Activated naive CD4-positive, alpha-beta T cell treated with anti-CD3 and anti-CD28 coated beads for 36 hours (primary cell): ENCODE results near the gene ANKEF1. TPM values are rescaled to one million over a fixed set of nuclear protein-coding genes. Genes with fewer than 3 reads are reported as not detected.

Experiments
- CTCF ChIA-PET: fragments of 350-600 bp; sonication (Branson Sonifier 250); formaldehyde crosslinking; loops from one replicate; lab custom pipeline; 2021; ENCODE audit warnings: antibody characterized with exemption; lab: Charles Lee
- DNase-seq: peaks from one replicate; pipeline ENCODE4 v3.0.0-alpha.2; 2020
- H3K27ac Mint-ChIP-seq: one replicate; pipeline ENCODE4 v1.8.0; 2021; ENCODE audit warnings: mild to moderate bottlenecking, mixed read lengths
- H3K27me3 Mint-ChIP-seq: one replicate; pipeline ENCODE4 v1.8.0; 2021; ENCODE audit warnings: low read depth, mixed read lengths
- H3K36me3 Mint-ChIP-seq: one replicate; pipeline ENCODE4 v1.8.0; 2021; ENCODE audit warnings: low read depth, mixed read lengths
- H3K4me1 Mint-ChIP-seq: one replicate; pipeline ENCODE4 v1.8.0; 2021; ENCODE audit warnings: low read depth, mixed read lengths
- H3K4me3 Mint-ChIP-seq: one replicate; pipeline ENCODE4 v1.8.0; 2021; ENCODE audit warnings: mild to moderate bottlenecking, moderate library complexity, mixed read lengths
- H3K9me3 Mint-ChIP-seq: one replicate; pipeline ENCODE4 v1.8.0; 2021; ENCODE audit warnings: mixed read lengths
- intact Hi-C: fragments of 100-400 bp; cut with micrococcal nuclease; formaldehyde crosslinking; loops from one replicate; pipeline ENCODE4 v1.15.1; 2023
- total RNA-seq, 2 experiments: library from RNA; stranded (reverse); gene quantifications; one replicate each; pipeline ENCODE4 v1.2.3, GENCODE V29; 2021

ANKEF1 gene
- total RNA-seq: 1 to 10 TPM; 2.8 to 3.2 TPM

DNA sequence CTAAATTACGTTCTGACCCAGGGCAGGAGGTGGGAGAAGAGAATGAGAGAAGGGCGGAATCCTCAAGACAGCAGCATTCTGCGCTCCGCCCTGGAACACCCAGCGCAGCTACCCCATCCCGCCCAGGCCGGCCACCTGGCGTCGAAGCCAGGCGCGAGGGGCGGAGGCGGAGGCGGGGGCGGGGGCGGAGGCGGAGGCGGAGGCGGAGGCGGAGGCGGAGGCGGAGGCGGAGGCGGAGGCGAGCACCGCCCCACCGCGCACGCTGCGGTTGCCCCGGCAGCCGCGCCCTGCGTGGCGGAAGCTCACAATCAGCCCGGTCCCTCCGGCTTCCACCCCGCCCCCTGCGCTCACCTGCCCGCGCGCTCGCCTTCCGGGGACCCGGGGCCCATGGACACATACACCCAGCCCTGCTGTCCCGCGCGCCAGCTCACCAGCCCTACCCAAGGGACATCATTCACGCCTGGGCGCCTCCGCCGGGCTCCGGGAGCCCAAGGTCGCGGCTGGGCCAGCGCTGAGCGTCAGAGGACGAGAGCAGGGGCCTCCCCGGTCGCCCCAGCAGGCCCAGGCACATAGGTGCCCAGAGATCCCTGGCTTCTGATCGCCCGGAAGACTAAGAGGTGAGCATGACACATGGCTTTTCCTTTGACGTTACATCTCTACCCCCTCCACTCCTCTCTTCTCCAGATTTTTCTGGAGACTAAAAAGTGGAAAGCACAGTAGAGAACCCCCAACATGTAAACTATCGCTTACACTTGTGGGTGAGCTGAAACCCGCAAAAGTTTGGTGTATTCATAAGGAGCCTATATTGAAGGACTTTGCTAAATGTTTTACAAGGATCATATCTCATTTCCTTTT, at the start of gene ANKEF1:
Gene ANKEF1 (plus strand): TSS at position 271 of the 855 bp plus-strand sequence. CDS start 3,315 bp downstream, outside the sequence.
- H3K4me1 Mint-ChIP-seq: peaks cover 6% of the 10 kb centered on the region
- CTCF ChIA-PET: interaction anchor here (0.9 to 1.2 kb wide), 2 partner anchors 56 to 58 kb away, joined by 3 to 4 read pairs; no protein-coding TSS in a partner anchor
- no peaks in the 10 kb centered on the region for H3K9me3 Mint-ChIP-seq
- H3K4me3 Mint-ChIP-seq: peak within 1 kb of the TSS; percentile 66
- DNase-seq: peak; percentile 75
- intact Hi-C loops: loop anchor here (1.0 to 10.0 kb wide), 4 partner anchors 56 to 640 kb away; partner anchors contain the start of genes JAG1 and SLX4IP
- H3K27me3 Mint-ChIP-seq: no peaks in the 10 kb centered on the region
- H3K27ac Mint-ChIP-seq: no peak within 1 kb of the TSS
- peaks cover 3% of the 10 kb centered on the region for H3K36me3 Mint-ChIP-seq

GRCh38 chr20:9985281-9985680, 49.5 kb upstream of the ANKEF1 start:
- peaks cover 4% of the 10 kb centered on the region for H3K27me3 Mint-ChIP-seq
- no peaks in the 10 kb centered on the region for H3K4me1 Mint-ChIP-seq
- CTCF ChIA-PET: no interaction called here
- intact Hi-C loops: no loop called here
- no peak overlapping the region for H3K27ac Mint-ChIP-seq
- no peak for DNase-seq
- H3K9me3 Mint-ChIP-seq: no peaks in the 10 kb centered on the region
- H3K36me3 Mint-ChIP-seq: no peaks in the 10 kb centered on the region
- H3K4me3 Mint-ChIP-seq: no peak overlapping the region

GRCh38 chr20:9985773-9986172, 49.0 kb upstream of the ANKEF1 start:
- intact Hi-C loops: no loop called here
- no peak overlapping the region for H3K4me3 Mint-ChIP-seq
- CTCF ChIA-PET: interaction anchor here (0.7 to 0.9 kb wide), 2 partner anchors 85 to 104 kb away, joined by 3 read pairs; no protein-coding TSS in a partner anchor
- no peak overlapping the region for H3K27ac Mint-ChIP-seq
- DNase-seq: no peak
- H3K4me1 Mint-ChIP-seq: no peaks in the 10 kb centered on the region
- H3K27me3 Mint-ChIP-seq: peaks cover 4% of the 10 kb centered on the region
- no peaks in the 10 kb centered on the region for H3K9me3 Mint-ChIP-seq
- H3K36me3 Mint-ChIP-seq: no peaks in the 10 kb centered on the region

DNA sequence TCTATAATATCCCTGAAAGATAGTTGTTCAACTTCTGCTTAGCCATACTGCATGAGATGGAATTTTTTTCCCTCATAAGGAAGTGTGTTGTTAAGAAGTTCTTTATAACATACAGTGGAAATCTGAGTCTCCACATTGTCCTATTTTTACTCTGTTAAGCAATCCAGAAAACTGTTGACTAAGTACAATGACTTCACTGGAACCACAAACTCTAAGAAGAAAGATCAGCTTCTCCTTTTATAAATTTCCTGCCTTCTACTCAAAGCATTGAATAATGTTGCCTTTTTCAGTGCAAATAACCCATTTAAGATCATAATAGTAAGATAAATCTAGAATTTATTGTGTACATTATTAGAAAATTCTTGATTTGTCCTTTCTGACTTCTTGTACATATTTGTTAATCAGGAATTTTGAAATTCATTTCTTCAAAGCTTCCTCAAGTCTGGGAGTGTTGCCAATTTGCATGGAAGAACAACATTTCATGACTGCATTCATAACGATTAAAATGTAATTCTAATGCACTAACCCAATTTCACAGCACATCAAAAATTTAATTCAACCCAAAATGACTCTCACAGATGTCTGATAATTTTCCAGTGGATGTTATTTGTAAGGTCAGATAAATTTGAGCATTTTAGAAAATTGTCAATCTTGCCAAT, 45.6 kb upstream of the ANKEF1 start:
- no peak for DNase-seq
- H3K36me3 Mint-ChIP-seq: no peaks in the 10 kb centered on the region
- no peak overlapping the region for H3K27ac Mint-ChIP-seq
- no peak overlapping the region for H3K4me3 Mint-ChIP-seq
- intact Hi-C loops: no loop called here
- H3K4me1 Mint-ChIP-seq: no peaks in the 10 kb centered on the region
- H3K27me3 Mint-ChIP-seq: peaks cover 4% of the 10 kb centered on the region
- H3K9me3 Mint-ChIP-seq: no peaks in the 10 kb centered on the region
- CTCF ChIA-PET: no interaction called here

DNA sequence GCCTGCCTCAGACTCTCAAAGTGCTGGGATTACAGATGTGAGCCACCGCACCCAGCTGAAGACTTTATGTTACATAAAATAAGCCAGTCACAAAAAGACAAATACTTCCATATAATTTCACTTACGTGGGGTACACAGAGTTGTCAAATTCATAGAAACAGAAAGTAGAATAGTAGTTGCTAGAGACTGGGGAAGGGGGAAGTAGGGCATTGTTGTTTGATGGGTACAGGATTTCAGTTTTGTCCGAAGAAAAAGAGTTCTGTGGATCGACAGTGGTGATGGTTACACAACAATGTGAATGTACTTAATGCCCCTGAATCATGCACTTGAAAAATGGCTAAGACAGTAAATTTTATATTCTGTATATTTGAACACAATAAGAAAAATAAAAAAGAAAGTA, 41.6 kb upstream of the ANKEF1 start:
- Mint-ChIP-seq H3K9me3 (peaks cover 4% of the 10 kb centered on the region), H3K4me1 (no peaks in the 10 kb centered on the region), H3K36me3 (no peaks in the 10 kb centered on the region), H3K27me3 (peaks cover 2% of the 10 kb centered on the region), H3K4me3 (no peak overlapping the region), H3K27ac (no peak overlapping the region)
- no peak for DNase-seq
- intact Hi-C loops: no loop called here
- CTCF ChIA-PET: interaction anchor here (0.7 kb wide), 1 partner anchor 254 kb away, joined by 3 read pairs; no protein-coding TSS in a partner anchor

DNA sequence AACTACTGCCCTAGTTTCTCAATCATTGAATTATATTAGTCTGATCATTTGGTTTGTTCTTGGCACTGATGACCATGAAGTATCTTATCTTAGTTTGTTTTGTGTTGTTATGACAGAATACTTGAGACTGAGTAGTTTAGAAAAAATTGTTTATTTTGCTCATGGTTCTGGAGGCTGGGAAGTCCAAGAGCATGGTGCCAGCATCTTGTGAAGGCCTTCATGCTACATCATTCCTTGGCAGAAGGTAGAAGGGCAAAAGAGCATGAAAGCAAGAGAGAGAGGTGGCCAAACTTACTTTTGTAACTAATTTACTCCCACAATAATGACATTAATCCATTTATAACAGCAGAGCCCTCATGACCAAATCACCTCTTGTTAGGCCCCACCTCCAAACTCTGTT, 40.1 kb upstream of the ANKEF1 start:
- no peaks in the 10 kb centered on the region for H3K36me3 Mint-ChIP-seq

DNA sequence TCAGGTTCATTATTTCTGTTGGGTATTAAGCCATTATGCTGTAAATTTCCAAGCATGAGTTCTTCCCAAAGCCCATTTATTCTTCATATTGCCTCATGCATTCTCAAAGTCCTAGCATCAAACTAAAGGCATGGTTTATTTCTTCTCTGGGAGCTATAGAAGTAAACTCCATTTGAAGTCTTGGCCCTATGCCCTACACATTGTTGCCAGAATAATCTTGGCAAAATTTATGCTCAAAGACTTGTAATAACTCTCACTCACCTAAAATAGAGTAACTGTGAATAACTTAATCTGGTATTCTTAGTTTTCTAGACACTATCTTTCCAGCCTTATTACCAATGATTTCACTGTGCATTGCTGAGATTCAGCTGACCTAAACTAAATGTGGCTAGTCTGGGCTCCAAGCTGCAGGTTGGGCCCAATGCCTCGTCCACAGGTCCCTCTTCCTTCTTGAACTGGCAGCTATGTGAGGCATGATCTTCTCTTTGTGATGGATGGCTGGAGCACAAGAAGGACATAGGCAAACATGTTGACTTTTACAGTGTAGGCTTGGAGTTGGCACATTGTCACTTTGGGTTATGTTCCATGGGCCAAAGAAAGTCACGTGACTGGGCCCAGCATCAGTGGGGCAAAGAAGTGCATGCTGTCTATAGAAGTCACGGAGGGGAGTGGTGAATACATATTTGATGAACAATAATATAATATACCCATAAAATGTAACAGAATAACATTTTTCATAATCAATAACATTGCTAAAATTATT, 39.1 kb upstream of the ANKEF1 start:
- DNase-seq: no peak
- Mint-ChIP-seq H3K27me3 (no peaks in the 10 kb centered on the region), H3K4me3 (no peak overlapping the region), H3K4me1 (no peaks in the 10 kb centered on the region), H3K36me3 (no peaks in the 10 kb centered on the region), H3K9me3 (peaks cover 4% of the 10 kb centered on the region), H3K27ac (no peak overlapping the region)
- intact Hi-C loops: no loop called here
- CTCF ChIA-PET: no interaction called here

More for the DNA sequence above, 40.1 kb upstream of the ANKEF1 start:
- Mint-ChIP-seq H3K4me1 (no peaks in the 10 kb centered on the region), H3K27ac (no peak overlapping the region), H3K27me3 (peaks cover 2% of the 10 kb centered on the region), H3K4me3 (no peak overlapping the region), H3K9me3 (peaks cover 4% of the 10 kb centered on the region)
- intact Hi-C loops: no loop called here
- CTCF ChIA-PET: no interaction called here
- DNase-seq: no peak

DNA sequence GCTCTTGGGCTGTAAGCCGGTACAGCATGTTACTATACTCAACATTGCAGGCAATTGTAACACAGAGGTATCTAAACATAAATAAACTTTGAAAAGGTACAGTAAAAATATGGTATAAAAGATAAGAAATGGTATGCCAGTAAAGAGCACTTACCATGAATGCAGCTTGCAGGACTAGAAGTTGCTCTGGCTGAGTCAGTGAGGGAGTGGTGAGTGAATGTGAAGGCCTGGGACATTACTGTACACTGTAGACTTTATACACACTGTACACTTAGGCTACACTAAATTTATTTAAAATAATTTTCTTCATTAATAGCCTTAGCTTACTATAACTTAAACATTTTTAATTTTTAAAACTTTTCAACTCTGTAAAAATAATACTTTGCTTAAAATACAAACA, 37.8 kb upstream of the ANKEF1 start:
- peaks cover 4% of the 10 kb centered on the region for H3K9me3 Mint-ChIP-seq
- CTCF ChIA-PET: interaction anchor here (0.7 to 1.0 kb wide), 2 partner anchors 19 to 553 kb away, joined by 3 to 4 read pairs; no protein-coding TSS in a partner anchor
- no peak overlapping the region for H3K4me3 Mint-ChIP-seq
- no peaks in the 10 kb centered on the region for H3K27me3 Mint-ChIP-seq
- H3K36me3 Mint-ChIP-seq: no peaks in the 10 kb centered on the region
- intact Hi-C loops: no loop called here
- H3K4me1 Mint-ChIP-seq: no peaks in the 10 kb centered on the region
- H3K27ac Mint-ChIP-seq: no peak overlapping the region
- DNase-seq: no peak

- Mint-ChIP-seq H3K27ac (no peak overlapping the region), H3K4me3 (no peak overlapping the region), H3K27me3 (no peaks in the 10 kb centered on the region), H3K4me1 (no peaks in the 10 kb centered on the region), H3K36me3 (no peaks in the 10 kb centered on the region), H3K9me3 (peaks cover 3% of the 10 kb centered on the region)
- DNase-seq: no peak
- CTCF ChIA-PET: interaction anchor here (0.6 to 1.3 kb wide), 2 partner anchors 91 to 592 kb away, joined by 3 read pairs; no protein-coding TSS in a partner anchor
- intact Hi-C loops: no loop called here
Measured at GRCh38 chr20:9999645-10000044, 35.1 kb upstream of the ANKEF1 start.

DNA sequence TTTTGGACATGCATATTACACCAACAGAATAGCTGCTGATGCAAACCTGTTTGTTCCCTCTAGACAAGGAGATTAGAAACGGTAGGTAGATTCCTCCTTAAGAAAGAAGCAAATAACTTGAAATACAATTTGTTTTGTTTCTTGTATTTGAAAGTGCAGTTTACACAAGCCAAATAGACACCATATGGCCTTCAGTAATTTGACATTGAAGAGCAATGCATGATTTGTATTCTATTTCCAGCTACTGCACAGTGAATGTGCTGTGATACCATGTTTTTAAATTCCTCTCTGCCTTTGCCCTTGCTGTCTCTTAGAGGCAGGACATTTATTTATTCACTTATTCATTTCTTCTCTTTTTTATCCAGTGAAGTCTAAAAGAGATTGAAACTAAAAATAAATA, 31.9 kb upstream of the ANKEF1 start:
- CTCF ChIA-PET: no interaction called here

DNA sequence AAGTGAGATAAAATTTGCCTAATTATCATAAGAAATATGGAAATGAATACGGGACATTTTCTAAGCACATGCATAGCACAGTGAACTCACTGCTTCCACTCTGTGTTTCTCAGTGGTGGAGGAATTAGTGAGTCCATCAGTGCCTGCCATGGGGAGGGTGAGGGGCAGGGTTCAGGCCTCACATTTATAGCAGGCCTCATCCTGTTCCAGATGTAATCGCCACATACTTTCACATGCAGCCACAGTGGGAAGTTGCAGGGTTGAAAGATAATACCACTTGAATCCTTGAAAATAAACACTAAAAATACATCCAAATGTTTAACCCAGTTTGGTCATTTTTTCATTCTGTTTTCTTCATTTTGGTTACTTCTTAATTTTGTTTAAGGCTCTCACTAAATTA, 29.9 kb upstream of the ANKEF1 start:
- Mint-ChIP-seq H3K27ac (no peak overlapping the region), H3K9me3 (no peaks in the 10 kb centered on the region), H3K4me3 (no peak overlapping the region), H3K4me1 (no peaks in the 10 kb centered on the region), H3K27me3 (no peaks in the 10 kb centered on the region), H3K36me3 (no peaks in the 10 kb centered on the region)
- intact Hi-C loops: no loop called here
- CTCF ChIA-PET: no interaction called here
- DNase-seq: no peak

More for the DNA sequence above, 31.9 kb upstream of the ANKEF1 start:
- no peak for DNase-seq
- no peaks in the 10 kb centered on the region for H3K27me3 Mint-ChIP-seq
- no peaks in the 10 kb centered on the region for H3K4me1 Mint-ChIP-seq
- H3K27ac Mint-ChIP-seq: no peak overlapping the region
- intact Hi-C loops: no loop called here
- no peak overlapping the region for H3K4me3 Mint-ChIP-seq
- no peaks in the 10 kb centered on the region for H3K9me3 Mint-ChIP-seq
- no peaks in the 10 kb centered on the region for H3K36me3 Mint-ChIP-seq

DNA sequence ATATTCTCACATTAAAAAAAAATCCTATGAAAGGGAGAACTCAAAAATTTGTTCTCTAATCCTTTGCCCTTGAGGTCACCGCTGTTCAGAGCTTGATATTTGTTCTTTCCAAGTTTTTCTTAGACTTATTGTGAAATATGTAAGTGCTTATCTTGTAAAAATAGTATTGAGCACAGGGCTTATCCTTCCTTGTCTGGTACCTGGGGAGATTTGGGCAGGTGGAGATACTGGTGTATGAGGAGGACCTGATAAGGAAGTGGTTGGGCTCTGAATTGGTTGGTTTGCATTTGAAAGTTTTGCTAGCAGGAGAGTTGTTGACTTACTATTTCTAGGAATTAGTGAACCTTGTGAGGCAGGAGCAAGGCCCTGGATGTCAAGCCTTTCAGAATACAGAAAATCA, 28.9 kb upstream of the ANKEF1 start:
- Mint-ChIP-seq H3K4me1 (no peaks in the 10 kb centered on the region), H3K36me3 (no peaks in the 10 kb centered on the region), H3K9me3 (no peaks in the 10 kb centered on the region), H3K4me3 (no peak overlapping the region), H3K27me3 (peaks cover 3% of the 10 kb centered on the region), H3K27ac (no peak overlapping the region)
- no peak for DNase-seq
- CTCF ChIA-PET: interaction anchor here (1.0 kb wide), 1 partner anchor 85 kb away, joined by 3 read pairs; no protein-coding TSS in a partner anchor
- intact Hi-C loops: no loop called here
